Cardiac muscle cell (in vitro differentiated cells and primary cell): Measurements from ENCODE around the gene CTNS. TPM values are rescaled to one million over a fixed set of nuclear protein-coding genes. Genes with fewer than 3 reads are reported as not detected.
"Not testable (repeated sequence)": the region's sequence is repeated elsewhere in the genome, so short reads cannot be mapped to it uniquely, and the experiment has no call there.

Experiments used
- DNase-seq, 2 donors: peaks; one replicate each; pipeline versions ENCODE4 v3.0.0 to v3.0.0-alpha.2; 2010 to 2017; ENCODE audit warnings: low read depth in 1 of 2, low spot score in 1 of 2
- H3K27ac ChIP-seq: fragments of 200-600 bp; sonication (generic); 2 replicates; pipeline ENCODE4 v1.5.1; 2016
- H3K27me3 ChIP-seq: fragments of 200-600 bp; sonication (generic); 2 replicates; pipeline ENCODE4 v1.6.0; 2016; ENCODE audit warnings: control low read depth
- H3K36me3 ChIP-seq: fragments of 200-600 bp; sonication (generic); 2 replicates; pipeline ENCODE4 v1.5.1; 2016; ENCODE audit warnings: control low read depth
- H3K4me1 ChIP-seq: fragments of 200-600 bp; sonication (generic); 2 replicates; pipeline ENCODE4 v1.8.1; 2017; ENCODE audit warnings: low read depth, mild to moderate bottlenecking, mixed run types
- H3K4me3 ChIP-seq: fragments of 200-600 bp; sonication (generic); 2 replicates; pipeline ENCODE4 v1.5.1; 2016; ENCODE audit warnings: mild to moderate bottlenecking
- H3K9me3 ChIP-seq: fragments of 200-600 bp; sonication (generic); 2 replicates; pipeline ENCODE4 v1.5.1; 2017; ENCODE audit warnings: low read depth, mild to moderate bottlenecking, control low read depth
- polyA plus RNA-seq: library from polyadenylated mRNA; unstranded; fragments of >200 nt; fragmentation: Nextera tagmentation; extraction: Ambion mirVana; gene quantifications from 2 replicates; pipeline ENCODE4 v1.2.1, GENCODE V29; 2016
- total RNA-seq: library from RNA; depleted of rRNA; stranded (reverse); fragments of >200 nt; gene quantifications from 2 replicates; pipeline ENCODE4 v1.2.3, GENCODE V29; 2016
- TF ChIP-seq, protein P1 (sequence below): IDR thresholded peaks from 2 replicates; pipeline ENCODE4 v1.5.1; 2012; ENCODE audit warnings: low read depth, mild to moderate bottlenecking, low read length

Gene CTNS
- total and polyA plus RNA-seq, 2 experiments from 2014 or later, result 17.8 to 21.1 TPM

DNA sequence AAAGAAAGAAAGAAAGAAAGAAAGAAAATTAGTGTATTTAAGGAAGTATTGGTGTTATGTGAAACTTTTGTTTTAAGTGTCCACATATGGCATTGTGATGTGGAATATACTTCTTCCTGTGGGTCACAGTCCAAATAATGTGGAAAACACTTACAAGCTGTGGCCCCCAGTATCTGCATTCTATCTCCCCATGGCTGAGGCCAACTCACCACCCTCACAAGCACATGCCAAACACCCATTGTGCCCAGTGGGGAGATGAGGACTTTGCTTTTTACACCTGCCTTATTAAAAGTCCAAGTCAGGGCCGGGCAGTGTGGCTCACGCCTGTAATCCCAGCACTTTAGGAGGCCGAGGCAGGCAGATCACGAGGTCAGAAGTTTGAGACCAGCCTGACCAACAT lies 63.4 kb downstream of the CTNS start:
- peaks cover 8% of the 10 kb centered on the region for H3K4me1 ChIP-seq
- no peak for DNase-seq
- H3K27ac ChIP-seq, result no peak overlapping the region
- no peaks in the 10 kb centered on the region for H3K9me3 ChIP-seq
- H3K4me3 ChIP-seq, result no peak overlapping the region
- H3K27me3 ChIP-seq, result peaks cover 38% of the 10 kb centered on the region
- H3K36me3 ChIP-seq, result no peaks in the 10 kb centered on the region
- TF ChIP-seq, protein P1, sequence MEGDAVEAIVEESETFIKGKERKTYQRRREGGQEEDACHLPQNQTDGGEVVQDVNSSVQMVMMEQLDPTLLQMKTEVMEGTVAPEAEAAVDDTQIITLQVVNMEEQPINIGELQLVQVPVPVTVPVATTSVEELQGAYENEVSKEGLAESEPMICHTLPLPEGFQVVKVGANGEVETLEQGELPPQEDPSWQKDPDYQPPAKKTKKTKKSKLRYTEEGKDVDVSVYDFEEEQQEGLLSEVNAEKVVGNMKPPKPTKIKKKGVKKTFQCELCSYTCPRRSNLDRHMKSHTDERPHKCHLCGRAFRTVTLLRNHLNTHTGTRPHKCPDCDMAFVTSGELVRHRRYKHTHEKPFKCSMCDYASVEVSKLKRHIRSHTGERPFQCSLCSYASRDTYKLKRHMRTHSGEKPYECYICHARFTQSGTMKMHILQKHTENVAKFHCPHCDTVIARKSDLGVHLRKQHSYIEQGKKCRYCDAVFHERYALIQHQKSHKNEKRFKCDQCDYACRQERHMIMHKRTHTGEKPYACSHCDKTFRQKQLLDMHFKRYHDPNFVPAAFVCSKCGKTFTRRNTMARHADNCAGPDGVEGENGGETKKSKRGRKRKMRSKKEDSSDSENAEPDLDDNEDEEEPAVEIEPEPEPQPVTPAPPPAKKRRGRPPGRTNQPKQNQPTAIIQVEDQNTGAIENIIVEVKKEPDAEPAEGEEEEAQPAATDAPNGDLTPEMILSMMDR, result no peak

DNA sequence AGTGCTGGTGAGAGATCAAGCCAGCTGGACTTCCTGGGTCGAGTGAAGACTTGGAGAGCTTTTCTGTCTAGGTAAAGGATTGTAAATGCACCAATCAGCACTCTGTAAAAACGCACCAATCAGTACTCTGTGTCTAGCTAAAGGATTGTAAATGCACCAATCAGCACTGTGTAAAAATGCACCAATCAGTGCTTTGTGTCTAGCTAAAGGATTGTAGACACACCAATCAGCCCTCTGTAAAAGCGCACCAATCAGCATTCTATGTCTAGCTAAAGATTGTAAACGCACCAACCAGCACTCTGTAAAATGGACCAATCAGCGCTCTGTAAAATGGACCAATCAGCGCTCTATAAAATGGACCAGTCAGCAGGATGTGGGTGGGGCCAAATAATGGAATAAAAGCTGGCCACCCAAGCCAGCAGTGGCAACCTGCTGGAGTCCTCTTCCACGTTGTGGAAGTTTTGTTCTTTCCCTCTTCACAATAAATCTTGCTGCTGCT lies 65.5 kb downstream of the CTNS start:
- not testable (repeated sequence) for DNase-seq, H3K9me3 ChIP-seq

DNA sequence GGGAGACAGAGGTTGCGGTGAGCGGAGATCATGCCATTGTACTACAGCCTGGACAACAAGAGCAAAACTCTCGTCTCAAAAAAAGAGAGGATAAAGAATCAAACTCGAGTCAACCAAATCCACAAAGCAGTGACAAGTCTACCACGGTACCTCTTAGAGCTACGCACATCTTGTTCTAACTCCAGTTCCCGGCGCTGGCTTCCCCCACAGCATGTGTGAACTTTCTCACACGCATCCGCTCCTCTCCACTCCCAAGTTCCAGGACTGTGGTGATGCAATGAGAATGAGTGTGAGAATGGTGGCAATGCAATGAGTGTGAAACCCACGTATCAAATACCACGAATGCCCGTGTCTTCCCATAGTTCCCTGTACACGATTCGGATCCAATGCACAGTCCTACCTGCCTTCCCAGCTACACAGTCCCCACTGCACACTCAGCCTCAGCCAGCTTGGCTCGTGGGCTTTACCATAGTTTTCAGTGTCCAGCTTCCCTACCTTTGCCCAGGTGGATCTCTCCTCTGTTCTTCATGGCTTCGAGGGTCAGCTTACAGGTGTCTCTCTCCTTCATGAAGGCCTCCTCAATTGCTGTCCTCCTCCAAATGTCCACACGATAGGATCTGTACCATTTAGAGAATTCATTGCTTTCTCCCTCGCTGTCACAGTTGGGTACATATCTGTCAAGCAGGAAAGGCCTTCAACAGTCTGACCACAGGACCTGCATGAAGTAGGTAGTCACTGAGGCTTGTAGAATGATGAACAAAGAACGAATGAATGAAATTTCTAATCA lies 68.6 kb downstream of the CTNS start:
- no peaks in the 10 kb centered on the region for H3K9me3 ChIP-seq
- H3K4me1 ChIP-seq, result no peaks in the 10 kb centered on the region
- no peak for DNase-seq
- H3K36me3 ChIP-seq, result no peaks in the 10 kb centered on the region
- H3K27ac ChIP-seq, result no peak overlapping the region
- H3K27me3 ChIP-seq, result no peaks in the 10 kb centered on the region
- H3K4me3 ChIP-seq, result no peak overlapping the region
- TF ChIP-seq, protein P1, result no peak

More for the DNA sequence above, 65.5 kb downstream of the CTNS start:
- H3K36me3 ChIP-seq, H3K27ac ChIP-seq, H3K4me1 ChIP-seq, H3K4me3 ChIP-seq: not testable (repeated sequence)
- H3K27me3 ChIP-seq, result peaks cover 16% of the 10 kb centered on the region

DNA sequence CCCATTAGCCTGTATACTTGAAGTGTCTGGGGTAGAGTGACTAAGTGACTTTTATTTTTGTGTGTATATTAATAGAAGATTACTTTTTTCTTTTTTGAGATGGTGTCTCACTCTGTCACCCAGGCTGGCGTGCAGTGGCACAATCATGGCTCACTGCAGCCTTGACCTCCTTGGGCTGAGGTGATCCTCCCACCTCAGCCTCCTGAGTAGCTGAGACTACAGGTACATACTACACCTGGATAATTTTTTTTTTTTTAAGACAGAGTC lies 69.1 kb downstream of the CTNS start:
- H3K27me3 ChIP-seq, H3K9me3 ChIP-seq, DNase-seq, H3K4me1 ChIP-seq, H3K27ac ChIP-seq, H3K4me3 ChIP-seq, H3K36me3 ChIP-seq: not testable (repeated sequence)

DNA sequence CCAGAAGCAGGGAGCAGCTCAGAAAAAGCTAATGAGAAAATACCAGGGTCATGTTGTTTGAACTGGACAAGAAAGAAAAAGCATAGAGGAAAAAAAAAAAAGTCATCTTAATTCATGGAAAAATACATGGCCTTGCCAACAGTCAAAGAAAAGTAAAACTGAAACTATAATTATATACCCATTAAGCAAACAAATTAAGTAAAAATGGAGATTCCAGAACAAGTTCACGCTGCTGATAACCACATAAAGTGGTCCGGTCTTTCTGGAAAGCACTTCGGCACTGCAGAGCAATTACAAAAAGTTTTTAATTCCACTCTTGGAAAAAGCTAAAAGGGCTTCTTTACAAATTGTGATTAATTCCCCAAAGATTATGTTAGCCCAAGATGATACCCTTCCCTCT lies 71.8 kb downstream of the CTNS start:
- TF ChIP-seq, protein P1, result no peak

DNA sequence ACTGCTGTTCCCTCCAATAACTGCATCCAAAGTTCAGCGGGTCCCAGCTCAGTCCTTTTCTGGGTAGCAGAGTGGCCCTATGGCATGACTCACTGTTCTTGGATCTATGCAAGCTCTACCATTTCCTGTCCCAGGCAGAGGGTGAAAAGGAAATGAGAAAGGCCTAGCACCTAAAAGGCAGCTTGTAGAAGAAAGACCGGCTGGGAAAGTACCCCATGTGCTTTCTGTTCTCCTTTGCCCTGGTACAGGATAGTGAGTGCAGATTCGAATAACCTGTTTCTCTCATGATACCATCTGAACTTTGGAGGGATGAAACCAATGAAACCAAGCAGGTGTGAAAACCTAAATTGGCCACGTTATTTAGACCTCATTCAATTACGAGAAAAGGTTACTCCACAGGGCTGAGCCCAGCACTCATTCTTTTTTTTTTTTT lies 74.4 kb downstream of the CTNS start:
- no peaks in the 10 kb centered on the region for H3K9me3 ChIP-seq
- DNase-seq, result peak in 1 of 2 donors; percentile 60
- no peak overlapping the region for H3K4me3 ChIP-seq
- peaks cover 7% of the 10 kb centered on the region for H3K36me3 ChIP-seq
- TF ChIP-seq, protein P1, result no peak
- no peak overlapping the region for H3K27ac ChIP-seq
- no peaks in the 10 kb centered on the region for H3K4me1 ChIP-seq
- H3K27me3 ChIP-seq, result no peaks in the 10 kb centered on the region

More for the DNA sequence above, 71.8 kb downstream of the CTNS start:
- H3K4me1 ChIP-seq, result no peaks in the 10 kb centered on the region
- H3K36me3 ChIP-seq, result no peaks in the 10 kb centered on the region
- H3K9me3 ChIP-seq, result no peaks in the 10 kb centered on the region
- no peaks in the 10 kb centered on the region for H3K27me3 ChIP-seq
- no peak for DNase-seq
- H3K4me3 ChIP-seq, result no peak overlapping the region
- H3K27ac ChIP-seq, result no peak overlapping the region

Other genes starting within 250 kb of the CTNS start
- not detected in 2 replicates for gene OR1E1, start 238.3 kb upstream of the CTNS start, total RNA-seq
- gene OR1E1, start 238.3 kb upstream of the CTNS start, polyA plus RNA-seq, result not detected in 2 replicates
- not detected in 2 replicates for gene OR3A3, start 225.4 kb upstream of the CTNS start, total RNA-seq
- gene OR3A3, start 225.4 kb upstream of the CTNS start, polyA plus RNA-seq, result not detected in 2 replicates
- gene OR1E2, start 202.9 kb upstream of the CTNS start, total RNA-seq, result not detected in 2 replicates
- 0.19 TPM in 1 of 2 replicates, not detected in the other for gene OR1E2, start 202.9 kb upstream of the CTNS start, polyA plus RNA-seq
- not detected in 2 replicates for gene SPATA22, start 164.9 kb upstream of the CTNS start, total RNA-seq
- not detected in 2 replicates for gene SPATA22, start 164.9 kb upstream of the CTNS start, polyA plus RNA-seq
- not detected in 2 replicates for gene ASPA, start 160.8 kb upstream of the CTNS start, total RNA-seq
- not detected in 2 replicates for gene ASPA, start 160.8 kb upstream of the CTNS start, polyA plus RNA-seq
- gene TRPV3, start 78.9 kb upstream of the CTNS start, total RNA-seq, result 1.8 and 2.0 TPM in 2 replicates
- gene TRPV3, start 78.9 kb upstream of the CTNS start, polyA plus RNA-seq, result 1.1 and 1.2 TPM in 2 replicates
- 5.4 and 7.1 TPM in 2 replicates for gene TRPV1, start 27.3 kb upstream of the CTNS start, total RNA-seq
- gene TRPV1, start 27.3 kb upstream of the CTNS start, polyA plus RNA-seq, result 4.0 and 5.0 TPM in 2 replicates
- gene SHPK, start 510 bp upstream of the CTNS start, total RNA-seq, result 6.1 and 8.8 TPM in 2 replicates
- gene SHPK, start 510 bp upstream of the CTNS start, polyA plus RNA-seq, result 3.6 and 5.0 TPM in 2 replicates
- 141 and 232 TPM in 2 replicates for gene TAX1BP3, start 31.8 kb downstream of the CTNS start, total RNA-seq
- 155 and 286 TPM in 2 replicates for gene TAX1BP3, start 31.8 kb downstream of the CTNS start, polyA plus RNA-seq
- gene EMC6, start 32.1 kb downstream of the CTNS start, total RNA-seq, result 56.0 and 91.8 TPM in 2 replicates
- gene EMC6, start 32.1 kb downstream of the CTNS start, polyA plus RNA-seq, result 154 and 165 TPM in 2 replicates
- gene P2RX5, start 59.4 kb downstream of the CTNS start, total RNA-seq, result 0.09 and 0.46 TPM in 2 replicates
- 0.46 TPM in 1 of 2 replicates, not detected in the other for gene P2RX5, start 59.4 kb downstream of the CTNS start, polyA plus RNA-seq
- 2.4 and 10.8 TPM in 2 replicates for gene HASPIN, start 87.1 kb downstream of the CTNS start, total RNA-seq
- gene HASPIN, start 87.1 kb downstream of the CTNS start, polyA plus RNA-seq, result 0.87 and 3.3 TPM in 2 replicates
- gene ITGAE, start 164.4 kb downstream of the CTNS start, total RNA-seq, result 15.6 and 18.1 TPM in 2 replicates
- 66.1 and 86.6 TPM in 2 replicates for gene ITGAE, start 164.4 kb downstream of the CTNS start, polyA plus RNA-seq
- gene NCBP3, start 209.5 kb downstream of the CTNS start, total RNA-seq, result 16.8 and 32.2 TPM in 2 replicates
- 27.0 and 59.0 TPM in 2 replicates for gene NCBP3, start 209.5 kb downstream of the CTNS start, polyA plus RNA-seq